Stimulated activated CD4-positive, alpha-beta T cell treated with anti-CD3 and anti-CD28 coated beads, Interleukin-12 subunit alpha, Interleukin-12 subunit beta, amount 100 ng/mL, for 24 hours (primary cell): ENCODE data around the gene MRGPRF.

Experiments used
- DNase-seq, 2 experiments: peaks; one replicate each; pipeline ENCODE4 v3.0.0-alpha.2; 2020; ENCODE audit warnings: low read depth in 2 of 2

The MRGPRF gene

DNA sequence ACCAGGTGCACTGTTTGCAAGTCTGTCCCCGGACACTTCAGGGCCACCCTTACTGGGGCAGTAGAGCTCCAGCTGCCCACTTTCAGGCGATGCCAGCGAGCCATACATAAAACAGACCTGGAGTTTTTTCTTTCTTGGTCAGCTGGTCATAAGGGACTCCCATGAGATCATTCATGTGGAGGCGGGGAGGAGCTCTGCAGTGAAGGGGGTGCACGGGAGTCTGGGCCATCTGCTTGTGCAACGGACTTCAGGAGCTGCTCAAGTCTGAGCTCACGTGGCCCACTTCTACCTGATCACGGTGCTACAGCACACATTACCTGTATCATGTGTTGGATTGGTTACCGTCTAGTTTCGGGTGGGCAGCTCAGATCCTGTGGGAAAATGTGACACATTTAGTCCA, 9.2 kb upstream of the MRGPRF start:
- no peak for DNase-seq

DNA sequence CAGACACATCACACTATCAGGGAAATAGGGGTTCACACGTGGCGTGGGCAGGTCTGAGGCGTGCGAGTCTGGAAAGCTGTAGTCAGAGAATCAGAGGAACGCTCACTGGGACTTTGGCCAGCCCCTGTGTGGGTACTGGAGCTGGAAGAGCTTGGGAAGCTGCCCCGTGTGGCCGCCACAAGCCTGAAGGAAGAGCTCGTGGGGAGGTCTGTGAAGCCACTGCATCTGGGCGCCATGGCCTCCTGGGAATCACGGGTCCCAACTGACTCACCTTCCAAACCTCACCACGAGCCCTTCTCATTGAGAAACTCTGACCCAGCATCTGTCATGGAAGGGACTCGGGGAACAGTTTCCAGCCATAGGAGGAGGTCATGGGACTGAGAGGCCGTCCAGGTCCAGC, 5.9 kb upstream of the MRGPRF start:
- no peak for DNase-seq

DNA sequence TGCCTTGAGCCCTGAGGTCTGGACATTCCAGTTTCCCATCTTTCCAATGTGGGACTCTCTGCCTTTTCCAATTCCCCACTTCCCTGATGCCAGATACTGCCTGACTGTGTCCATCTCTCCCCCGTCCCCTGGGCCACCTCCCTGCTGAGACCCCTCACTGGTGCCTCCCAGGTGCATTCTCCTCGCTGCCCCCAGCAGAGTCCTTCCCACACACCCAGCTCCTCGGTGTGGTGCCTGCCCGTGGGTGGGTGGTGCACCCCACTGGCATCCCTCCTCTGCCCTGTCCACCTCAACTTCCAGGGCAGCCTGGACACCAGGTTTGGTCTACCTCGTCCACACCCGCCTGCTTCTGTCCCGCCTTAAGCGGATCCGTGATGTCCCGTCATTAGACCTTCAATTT, 4.9 kb upstream of the MRGPRF start:
- no peak for DNase-seq

DNA sequence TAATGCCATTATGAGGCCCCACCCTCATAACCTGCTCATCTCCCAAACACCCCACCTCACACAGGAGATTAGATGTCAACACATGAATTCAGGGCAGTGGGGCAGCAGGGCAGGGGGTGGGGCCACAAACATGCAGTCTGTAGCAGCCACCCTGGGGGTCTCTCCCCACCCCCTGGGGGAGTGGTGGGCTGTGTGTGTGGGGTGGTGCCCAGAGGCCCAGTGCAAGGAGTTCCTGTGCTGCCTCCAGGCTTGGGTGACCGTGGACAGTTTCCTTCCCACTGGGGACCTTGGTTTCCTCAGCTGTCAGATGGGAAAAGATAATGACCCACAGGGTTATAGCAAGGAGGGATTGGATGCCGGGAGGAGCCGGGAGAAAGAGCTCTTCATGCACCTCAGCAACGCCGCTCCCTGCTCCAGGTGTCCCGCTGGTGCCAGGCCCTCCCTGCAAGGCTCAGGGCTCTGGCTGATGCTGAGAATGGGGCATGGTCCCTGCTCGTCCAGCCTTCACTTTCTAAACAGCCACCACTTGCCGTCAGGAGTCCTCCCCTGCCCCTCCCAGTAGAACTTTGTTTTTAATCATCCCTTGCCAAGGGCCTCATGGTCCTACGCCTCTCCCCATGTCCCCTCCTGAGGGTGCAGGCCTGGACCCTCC, 2.0 kb upstream of the MRGPRF start:
- no peak for DNase-seq

DNA sequence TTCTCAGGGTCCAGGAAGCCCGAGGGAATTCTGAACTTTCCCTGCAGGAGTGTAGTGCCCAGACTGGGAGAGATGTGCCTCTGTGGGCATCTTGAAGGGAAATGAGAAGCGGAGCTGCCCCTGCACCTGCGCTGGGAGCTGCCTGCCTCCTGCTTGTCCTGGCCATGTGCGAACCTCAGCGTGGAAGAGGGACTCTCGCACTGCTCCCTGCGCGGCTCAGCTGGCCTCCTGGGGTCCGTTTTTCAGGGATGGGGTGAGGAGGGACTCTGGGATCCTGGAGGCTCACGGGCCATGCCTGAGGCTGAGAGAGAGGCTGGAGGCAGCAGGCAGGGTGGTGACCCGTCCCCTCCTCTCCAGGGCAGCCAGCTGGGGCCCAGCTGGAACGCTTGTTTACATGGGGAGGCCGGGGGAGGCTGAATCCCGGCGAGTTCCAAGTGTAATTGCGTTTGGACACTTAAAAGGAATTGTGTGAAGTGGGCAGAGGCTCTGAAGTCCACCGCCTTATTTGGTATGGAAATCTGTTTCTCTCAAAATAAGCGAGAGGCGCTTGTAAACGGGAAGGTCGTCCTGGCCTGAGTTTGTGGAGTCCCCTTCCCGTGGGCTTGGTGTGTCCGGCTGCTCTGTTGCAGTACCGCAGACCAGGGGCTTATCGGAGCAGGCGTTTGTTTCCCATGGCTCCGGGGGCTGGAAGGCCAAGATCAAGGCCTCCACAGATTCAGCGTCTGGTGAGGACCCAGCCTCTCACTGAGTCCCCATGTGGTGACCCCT, 1.2 kb upstream of the MRGPRF start:
- DNase-seq: no peak

DNA sequence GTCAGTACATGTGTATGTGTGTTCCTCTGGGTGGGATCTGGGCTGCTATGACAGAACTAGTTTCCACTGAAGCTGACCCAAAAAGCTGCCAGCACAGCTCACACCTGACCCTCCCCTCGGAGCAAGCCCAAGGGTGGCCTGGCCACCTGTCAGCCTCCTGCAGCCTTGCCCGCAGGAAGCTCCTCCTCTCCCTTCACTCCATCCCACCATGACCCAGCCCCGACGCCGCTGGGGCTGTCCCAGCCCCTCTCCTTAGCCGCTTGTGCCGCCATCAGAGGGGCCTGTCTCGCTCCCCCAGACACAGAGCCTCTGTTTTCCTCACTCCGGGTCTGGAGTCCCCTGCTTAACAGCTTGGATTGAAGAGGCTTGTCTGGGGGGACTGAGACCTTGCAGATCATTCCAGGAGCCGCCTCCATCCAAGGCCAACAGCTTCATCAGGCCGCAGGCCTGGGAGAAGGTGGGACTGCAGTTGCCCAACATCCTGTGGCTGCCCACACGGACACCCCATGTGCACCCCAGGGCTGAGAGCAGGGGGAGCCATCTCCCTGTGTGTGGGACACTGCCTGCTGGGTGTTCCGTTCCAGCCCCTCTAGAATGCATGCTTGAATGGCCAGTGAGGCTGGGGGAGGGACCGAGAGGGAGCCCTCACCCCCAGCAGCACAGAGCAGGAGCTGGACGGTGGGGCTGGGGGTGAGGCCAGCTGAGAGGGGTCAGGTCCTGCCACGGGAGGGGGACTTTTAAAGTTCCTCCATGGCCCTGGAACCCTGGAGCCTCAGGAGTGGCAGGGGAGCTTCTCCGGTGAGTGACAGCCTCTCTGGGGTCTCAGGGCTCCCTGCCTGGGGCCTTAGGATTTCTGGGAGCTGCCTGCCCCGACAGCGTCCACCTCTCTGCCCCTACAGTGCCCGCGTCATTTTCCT, 696 bp downstream of the MRGPRF start:
- DNase-seq: no peak

DNA sequence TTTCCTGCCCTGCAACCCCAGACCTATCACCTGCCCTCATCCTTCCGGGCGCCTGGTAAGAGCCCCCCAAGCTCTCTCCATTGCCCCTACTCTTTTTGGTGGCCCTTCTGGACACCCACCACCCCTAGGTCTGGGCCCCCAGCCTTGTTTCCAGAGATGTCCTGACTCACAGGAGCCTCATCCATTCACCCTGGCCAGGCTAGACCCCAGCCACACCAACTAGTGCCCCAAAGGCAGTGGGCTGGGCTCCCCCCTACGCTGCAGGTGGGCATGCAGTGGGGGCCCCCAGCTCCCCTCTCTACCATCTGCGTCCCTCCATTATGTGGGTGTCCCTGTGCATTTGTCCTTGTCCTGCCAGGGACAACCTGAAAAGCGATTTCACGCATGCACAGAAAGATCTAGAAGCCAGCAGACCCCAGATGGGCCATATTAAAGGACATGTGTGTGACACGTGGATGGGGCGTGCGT, 1.4 kb downstream of the MRGPRF start:
- no peak for DNase-seq

DNA sequence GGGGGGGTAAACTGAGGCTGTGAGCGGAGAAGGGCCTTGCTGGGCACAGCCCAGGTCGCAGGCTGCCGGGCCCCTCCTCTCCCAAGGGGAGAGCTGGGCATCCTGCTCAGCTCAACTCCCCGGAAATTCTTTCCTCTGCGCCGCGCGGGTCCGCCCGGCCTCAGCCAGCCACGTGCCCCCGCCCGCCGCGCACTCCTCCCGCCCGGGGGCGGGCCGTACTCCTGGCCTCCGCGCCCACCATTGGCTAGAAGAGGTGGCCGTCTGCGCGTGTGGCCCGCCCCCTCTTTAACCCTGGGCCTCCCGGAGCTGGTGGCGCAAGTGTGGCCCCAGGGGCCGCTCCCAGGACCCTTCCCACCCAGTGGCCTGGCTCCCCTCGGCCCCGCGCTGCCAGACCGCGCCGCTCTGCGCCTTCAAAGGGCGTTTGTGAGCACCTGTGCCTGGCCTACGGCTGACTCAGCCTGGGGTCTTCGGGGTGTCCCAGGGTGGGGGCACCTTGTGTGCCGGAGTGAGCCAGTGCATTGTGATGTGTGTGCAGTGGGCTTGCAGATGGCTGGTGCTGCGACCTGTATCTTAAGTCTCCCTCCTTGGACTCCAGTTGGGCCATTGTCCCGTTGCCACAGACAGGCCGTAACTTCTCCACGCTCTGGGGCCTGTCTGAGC, 2.0 kb downstream of the MRGPRF start:
- peak; percentile 9 to 52 for DNase-seq

DNA sequence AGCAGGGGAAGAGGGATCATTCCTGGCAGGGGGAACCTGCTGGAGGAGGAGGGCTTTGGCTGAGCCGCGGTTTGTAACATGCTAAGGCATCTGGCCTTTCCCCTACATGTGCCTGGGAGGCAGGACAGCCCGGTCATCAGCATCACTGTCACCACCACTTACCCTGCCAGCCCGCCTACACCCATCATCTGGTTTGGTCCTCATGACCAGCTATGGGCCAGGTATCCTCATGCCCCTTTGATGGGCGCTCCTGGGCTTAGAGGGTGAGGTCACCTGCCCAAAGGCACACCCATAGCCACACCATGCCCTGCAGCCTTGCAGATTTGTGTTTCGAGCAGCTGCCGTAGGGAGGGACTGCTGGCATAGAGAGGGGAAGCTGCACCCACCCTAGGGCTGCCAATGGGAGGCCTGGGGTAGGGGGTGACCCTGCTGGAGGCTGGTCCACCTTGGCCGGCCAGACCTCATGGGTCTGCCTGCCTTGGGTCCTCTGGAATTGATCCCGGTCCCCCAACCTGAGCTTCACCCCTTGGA, 2.6 kb downstream of the MRGPRF start:
- no peak for DNase-seq

DNA sequence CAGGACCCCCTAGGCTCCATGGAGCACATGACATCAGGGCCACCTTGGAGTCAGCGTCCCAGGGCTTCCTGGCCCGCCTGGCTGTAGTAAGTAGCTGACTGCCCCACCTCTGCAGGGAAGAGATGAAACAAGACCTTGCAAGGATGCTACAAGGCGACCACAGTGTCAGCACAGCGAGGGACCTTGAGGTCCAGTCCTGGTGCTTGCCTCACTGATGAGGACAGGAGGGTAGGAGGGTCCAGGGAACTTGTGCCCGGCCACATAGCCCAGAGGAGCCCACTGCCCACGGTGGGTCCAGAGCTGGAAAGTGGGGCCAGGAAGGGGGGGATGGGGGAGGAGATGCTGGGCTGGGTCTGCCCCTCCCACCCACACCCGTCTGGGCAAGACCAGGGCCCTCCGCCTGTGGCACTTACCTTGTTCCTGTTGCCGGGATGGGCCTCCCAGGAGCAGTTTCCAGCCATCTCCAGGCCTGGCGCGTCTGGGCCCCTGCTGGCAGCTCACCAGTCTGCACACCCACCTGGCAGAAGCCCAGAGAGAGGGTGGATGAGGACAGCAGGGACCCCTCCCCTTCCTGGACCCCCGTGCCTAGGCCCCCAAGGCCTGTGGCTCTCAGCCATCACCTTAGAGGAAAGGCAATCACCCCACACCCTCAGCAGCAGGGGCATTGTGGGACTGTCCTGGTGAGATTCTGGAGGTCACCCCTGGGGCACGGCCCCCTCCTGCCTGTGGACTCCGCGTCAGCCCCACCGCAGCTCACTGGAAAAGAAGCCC, 3.4 kb downstream of the MRGPRF start:
- no peak for DNase-seq

DNA sequence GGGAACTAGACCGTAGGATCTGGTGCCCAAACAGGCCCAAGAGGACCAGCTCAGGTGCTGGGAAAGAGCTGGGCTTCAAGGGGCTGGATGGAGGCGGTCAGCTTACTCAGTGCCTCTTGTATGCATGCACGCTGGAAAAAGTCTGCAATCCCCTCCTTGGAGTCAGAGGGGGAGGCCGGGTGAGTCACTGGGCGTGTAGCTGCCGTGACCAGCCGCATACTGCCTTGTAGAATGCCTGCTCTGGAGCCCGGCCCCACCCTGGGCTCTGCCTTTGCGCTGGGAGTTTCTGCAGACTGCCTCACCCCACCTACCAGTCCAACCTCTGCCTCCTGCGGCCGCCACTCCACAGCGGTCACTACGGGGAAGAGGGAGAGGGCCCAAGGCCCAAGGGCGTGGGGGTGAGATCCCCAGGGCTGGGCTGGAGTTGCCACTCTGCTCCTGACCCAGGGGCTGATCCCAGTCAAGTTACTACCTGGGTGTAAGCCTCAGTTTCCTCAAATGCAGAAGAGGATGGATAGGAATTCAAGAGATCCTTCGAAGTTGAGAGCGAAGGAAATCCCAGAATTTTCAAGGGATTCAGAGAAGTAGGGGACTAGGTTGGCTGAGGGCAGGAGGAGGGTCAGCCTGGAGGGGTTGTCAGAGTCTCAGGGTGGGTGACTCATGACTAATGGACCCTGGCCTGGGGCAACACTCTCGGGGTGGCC, 4.2 kb downstream of the MRGPRF start:
- DNase-seq: no peak

DNA sequence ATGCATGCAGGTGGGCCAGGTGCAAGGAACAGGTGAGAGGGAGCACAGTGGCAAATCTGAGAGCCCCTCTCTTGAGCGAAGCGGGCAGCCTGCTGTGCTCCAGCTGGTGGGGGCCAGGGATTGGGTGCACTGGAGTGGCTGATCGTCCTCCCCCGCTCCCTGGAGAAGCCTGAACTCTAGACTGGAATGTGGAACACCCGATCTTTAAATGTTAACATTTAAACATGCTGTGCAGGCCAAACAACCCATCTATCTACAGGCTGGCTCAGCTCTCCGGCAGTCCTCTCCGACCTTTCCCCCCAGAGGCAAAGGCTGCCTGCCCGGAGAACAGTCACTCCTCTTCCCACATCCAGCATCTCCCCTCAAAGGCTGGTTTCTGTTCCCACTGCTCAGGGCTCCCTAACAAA, 5.1 kb downstream of the MRGPRF start:
- no peak for DNase-seq

DNA sequence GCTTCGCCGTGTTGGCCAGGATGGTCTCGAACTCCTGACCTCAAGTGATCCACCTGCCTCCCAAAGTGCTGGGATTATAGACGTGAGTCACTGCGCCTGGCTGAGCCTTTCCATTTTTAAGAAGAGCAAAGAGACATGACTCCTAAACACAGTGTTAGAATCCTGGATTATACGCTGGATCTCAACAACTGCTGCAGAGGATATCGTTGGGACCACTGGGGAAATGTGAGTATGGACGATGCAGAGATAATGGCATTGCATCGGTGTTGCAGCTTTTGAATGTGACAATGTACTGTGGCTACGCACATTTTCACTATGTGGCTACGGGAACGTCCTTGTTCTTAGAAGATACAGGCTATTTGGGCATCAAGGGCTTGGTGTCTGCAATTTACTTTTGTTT, 6.2 kb downstream of the MRGPRF start:
- DNase-seq: no peak

DNA sequence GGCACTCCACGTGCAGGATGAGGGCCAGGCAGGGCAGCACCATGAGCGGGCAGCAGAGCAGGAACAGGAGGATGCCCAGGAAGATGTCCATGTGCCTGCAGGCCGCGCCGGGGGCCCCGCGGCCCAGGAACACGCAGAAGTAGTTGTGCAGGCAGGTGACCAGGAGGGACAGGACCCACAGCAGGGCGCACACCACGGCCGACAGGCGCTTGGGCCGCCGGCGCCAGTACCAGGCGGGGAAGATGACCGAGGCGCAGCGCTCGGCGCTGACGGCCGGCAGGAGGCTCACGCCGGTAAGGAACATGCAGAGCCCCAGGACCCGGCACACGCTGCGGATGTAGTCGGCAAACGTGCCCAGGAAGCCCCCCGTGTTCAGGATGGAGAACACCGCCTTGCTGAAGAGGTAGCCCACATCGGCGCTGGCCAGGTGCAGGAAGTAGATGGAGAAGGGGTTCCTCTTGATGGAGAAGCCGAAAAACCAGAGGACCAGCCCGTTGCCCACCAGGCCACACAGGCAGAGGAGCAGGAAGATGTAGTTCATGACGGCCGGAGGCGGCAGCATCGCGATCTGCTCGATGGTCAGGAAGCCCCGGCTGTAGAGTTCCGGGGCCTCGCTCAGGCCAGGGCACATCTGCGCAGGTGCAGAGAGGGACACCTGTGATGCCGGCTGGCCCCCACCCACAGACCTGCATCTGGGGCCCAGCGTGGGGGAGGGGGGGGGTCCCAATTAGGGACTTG, 7.2 kb downstream of the MRGPRF start:
- DNase-seq: no peak

DNA sequence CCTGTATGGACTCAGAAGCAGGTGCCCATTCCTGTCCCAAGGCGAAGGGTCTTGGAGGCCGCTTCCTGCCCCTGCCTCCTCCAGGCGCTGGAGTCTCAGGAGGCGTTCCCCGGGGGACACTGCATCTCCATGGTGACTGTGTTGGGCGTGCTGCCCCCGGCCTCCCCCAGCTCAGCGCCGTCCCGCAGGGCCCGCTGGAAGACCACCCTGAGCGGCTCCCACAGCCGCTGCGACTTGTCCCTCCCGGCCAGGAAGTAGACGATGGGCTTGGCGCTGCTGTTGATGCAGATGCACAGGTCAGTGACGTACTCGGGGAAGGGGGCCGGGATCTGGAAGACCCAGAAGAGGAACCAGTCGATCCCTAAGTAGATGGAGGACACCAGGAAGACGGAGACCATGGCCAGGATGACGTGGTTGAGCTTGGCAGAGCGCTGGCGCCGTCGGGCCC, 7.8 kb downstream of the MRGPRF start:
- no peak for DNase-seq

DNA sequence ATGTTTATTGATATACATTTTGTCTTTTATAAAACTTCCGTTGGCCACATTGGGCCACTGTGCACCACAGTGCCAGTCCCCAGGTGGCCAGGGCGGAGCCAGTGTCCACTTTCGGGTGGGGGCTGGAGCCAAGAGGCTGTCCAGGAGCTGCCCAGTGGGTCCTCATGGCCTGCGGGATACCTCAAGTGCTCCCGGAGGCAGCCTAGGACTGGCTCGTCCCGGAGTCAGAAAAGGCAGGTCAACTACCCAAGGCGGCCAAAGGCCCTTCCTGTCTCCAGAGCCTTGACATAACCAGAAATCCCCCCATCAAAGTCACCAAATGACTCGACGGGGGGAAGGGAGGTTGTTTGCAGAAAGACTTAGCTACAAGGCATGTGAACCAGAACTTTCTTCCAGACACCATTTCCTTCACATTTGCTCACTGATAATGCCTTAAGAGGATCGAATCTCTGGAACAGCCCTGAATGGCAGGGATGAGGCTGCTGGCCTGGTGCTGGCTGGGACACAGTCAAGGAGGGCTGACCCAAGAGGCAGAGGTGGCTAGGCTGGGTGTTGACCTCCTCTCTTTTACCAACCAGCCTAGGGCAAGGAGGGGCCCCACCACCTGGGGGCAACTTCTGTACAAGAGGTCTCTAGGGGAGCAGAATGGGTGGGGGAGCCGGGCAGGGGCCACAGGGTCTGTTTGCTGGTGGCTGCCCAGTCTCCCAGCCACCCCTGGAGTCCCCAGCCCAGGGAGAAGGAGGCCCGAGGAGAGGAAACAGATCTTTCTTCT, 8.4 kb downstream of the MRGPRF start:
- DNase-seq: no peak

DNA sequence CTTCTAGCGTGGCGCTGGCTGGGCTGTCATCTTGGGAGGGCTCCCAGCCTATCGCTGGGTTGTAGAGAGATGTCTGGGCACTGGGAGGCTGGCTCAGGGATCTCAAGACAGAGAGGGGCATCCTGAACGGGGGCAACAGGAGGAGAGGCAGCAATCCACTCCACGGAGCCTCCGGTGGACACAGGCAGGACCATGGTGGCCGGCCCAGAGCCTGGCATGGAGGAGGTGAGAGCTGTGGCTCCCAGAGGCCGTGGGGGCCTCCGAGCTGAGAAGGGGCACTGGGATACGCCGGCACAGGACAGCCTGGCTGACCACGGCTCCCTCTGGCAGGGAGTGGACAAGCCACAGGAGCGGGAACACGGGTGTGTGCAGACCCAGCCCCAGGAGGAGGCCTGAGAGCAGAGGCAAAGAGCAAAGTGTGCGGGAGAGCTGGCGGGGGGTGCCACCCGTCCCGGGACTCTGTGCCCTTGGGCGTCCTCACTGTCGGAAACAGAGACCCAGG, 9.1 kb downstream of the MRGPRF start:
- DNase-seq: no peak

DNA sequence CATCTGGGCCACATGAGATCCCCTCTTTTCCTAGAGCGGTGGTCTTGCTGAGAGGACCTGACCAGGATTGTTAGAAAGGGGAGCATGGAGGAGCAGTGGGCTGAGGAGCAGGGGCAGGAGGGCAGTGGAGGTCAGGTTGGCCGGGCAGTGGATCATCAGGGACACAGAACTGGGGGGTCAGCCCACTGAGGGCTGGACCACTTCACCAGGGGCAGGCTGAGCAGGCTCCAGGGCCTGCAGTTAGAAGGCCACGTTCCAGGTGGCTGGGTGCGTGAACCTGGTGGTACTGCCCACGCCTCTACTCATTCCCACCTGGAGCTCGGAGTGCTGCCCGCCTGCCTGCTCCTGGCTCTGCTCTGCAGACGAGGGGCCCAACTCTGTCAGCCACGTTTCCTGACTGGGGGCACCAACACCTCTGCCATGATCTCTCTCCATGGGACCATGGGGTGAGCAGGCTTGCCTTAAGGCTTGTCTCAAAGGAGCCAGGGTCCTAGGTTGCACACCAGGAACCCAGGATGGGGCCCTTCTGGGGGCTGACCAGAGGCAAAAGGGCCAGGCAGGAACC, 9.7 kb downstream of the MRGPRF start:
- DNase-seq: no peak
